PFSK-1 (cell line): Measurements from ENCODE around the gene UCN2.

Source experiments
- REST ChIP-seq, 2 experiments: IDR thresholded peaks; 2 replicates each; pipeline versions ENCODE4 v1.6.1 to v1.8.0; 2011 to 2012; ENCODE audit warnings: low read depth in 2 of 2, low read length in 2 of 2, control low read depth in 1 of 2, inconsistent platforms in 1 of 2, mild to moderate bottlenecking in 1 of 2, moderate library complexity in 1 of 2; ENCODE audit not compliant: insufficient read depth in 1 of 2
- SIN3A ChIP-seq: IDR thresholded peaks from 2 replicates; pipeline ENCODE4 v1.6.1; 2012; ENCODE audit warnings: mild to moderate bottlenecking, low read length, moderate library complexity, borderline replicate concordance; ENCODE audit not compliant: insufficient read depth
- TAF1 ChIP-seq: IDR thresholded peaks from 2 replicates; pipeline ENCODE4 v1.6.1; 2012; ENCODE audit warnings: low read length, control low read depth, borderline replicate concordance; ENCODE audit not compliant: insufficient read depth

- TF ChIP-seq TAF1 (no peak), SIN3A (no peak), REST (IDR thresholded peaks at IDR 0.05; ENCODE audit: insufficient read depth in 1 of 2, low read depth in 2 of 2, low read length in 2 of 2) (no peak)
These were observed 6.6 kb downstream of the UCN2 start, which contains the start of gene PFKFB4 for GRCh38 chr3:48556796-48557626.
